Body of pancreas (tissue), 4 donors: ENCODE data around the gene BTNL8. TPM values are rescaled to one million over a fixed set of nuclear protein-coding genes. Genes with fewer than 3 reads are reported as not detected.

Experiments used
- ATAC-seq: fragments of 150-250 bp; one replicate; pipeline ENCODE4 v1.9.1; 2016
- DNase-seq, 4 donors: peaks; one replicate each; pipeline ENCODE4 v3.0.0-alpha.2; 2019
- H3K27ac ChIP-seq, 4 donors: fragments of 200-600 bp; sonication (generic); 1 replicate in 3 of 4; 2 replicates in 1 of 4; pipeline versions ENCODE4 v1.5.1 to v1.6.1; 2016 to 2019; ENCODE audit warnings: mild to moderate bottlenecking in 1 of 4, mixed read lengths in 1 of 4, moderate library complexity in 1 of 4
- H3K27me3 ChIP-seq, 2 donors: fragments of 200-600 bp; sonication (generic); one replicate each; pipeline ENCODE4 v1.6.0; 2016; ENCODE audit warnings: mild to moderate bottlenecking in 1 of 2
- H3K36me3 ChIP-seq, 2 donors: fragments of 200-600 bp; sonication (generic); replicated peaks in 1 of 2; 2 replicates each; pipeline ENCODE4 v1.5.1; 2016; ENCODE audit warnings: low read depth in 2 of 2; ENCODE audit not compliant: insufficient read depth in 1 of 2
- H3K4me1 ChIP-seq: fragments of 200-600 bp; sonication (generic); one replicate; pipeline ENCODE4 v1.6.0; 2016
- H3K4me3 ChIP-seq, 2 donors: fragments of 200-600 bp; sonication (generic); 1 replicate in 1 of 2; 2 replicates in 1 of 2; pipeline ENCODE4 v1.5.1; 2016 to 2019
- H3K9me3 ChIP-seq, 3 donors: fragments of 200-600 bp; sonication (generic); 1 replicate in 2 of 3; 2 replicates in 1 of 3; pipeline ENCODE4 v1.5.1; 2016
- POLR2A ChIP-seq, 3 donors: fragments of 450-650 bp; IDR thresholded peaks; one replicate each; pipeline ENCODE4 v1.6.1; 2016; ENCODE audit warnings: antibody characterized with exemption in 3 of 3, mild to moderate bottlenecking in 2 of 3
- WGBS, 2 donors: methylation state at CpG; one replicate each; pipeline ENCODE4 v1.1.5; 2017; 5-methylcytosine and 5-hydroxymethylcytosine counted together
- intact Hi-C: fragments of 100-400 bp; cut with DNase I; formaldehyde crosslinking; loops from one replicate; pipeline ENCODE4 v1.15.1; 2023
- total RNA-seq, 2 donors: library from RNA; depleted of rRNA; stranded (reverse); fragments of >200 nt; gene quantifications; one replicate each; pipeline ENCODE4 v1.1.0, GENCODE V29; 2016
- TF ChIP-seq, protein P1 (sequence below), 7 experiments: fragments of 450-650 bp in 4 of 7; fragments of 200-600 bp in 3 of 7; sonication (generic) in 3 of 7; IDR thresholded peaks; one replicate each; pipeline ENCODE4 v1.5.1; 2016 to 2019; ENCODE audit warnings: antibody characterized with exemption in 7 of 7

BTNL8 gene, protein sequence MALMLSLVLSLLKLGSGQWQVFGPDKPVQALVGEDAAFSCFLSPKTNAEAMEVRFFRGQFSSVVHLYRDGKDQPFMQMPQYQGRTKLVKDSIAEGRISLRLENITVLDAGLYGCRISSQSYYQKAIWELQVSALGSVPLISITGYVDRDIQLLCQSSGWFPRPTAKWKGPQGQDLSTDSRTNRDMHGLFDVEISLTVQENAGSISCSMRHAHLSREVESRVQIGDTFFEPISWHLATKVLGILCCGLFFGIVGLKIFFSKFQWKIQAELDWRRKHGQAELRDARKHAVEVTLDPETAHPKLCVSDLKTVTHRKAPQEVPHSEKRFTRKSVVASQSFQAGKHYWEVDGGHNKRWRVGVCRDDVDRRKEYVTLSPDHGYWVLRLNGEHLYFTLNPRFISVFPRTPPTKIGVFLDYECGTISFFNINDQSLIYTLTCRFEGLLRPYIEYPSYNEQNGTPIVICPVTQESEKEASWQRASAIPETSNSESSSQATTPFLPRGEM
- total RNA-seq: 1 to 10 TPM in 1 of 2 donors, not detected in 1; 1.0 TPM

DNA sequence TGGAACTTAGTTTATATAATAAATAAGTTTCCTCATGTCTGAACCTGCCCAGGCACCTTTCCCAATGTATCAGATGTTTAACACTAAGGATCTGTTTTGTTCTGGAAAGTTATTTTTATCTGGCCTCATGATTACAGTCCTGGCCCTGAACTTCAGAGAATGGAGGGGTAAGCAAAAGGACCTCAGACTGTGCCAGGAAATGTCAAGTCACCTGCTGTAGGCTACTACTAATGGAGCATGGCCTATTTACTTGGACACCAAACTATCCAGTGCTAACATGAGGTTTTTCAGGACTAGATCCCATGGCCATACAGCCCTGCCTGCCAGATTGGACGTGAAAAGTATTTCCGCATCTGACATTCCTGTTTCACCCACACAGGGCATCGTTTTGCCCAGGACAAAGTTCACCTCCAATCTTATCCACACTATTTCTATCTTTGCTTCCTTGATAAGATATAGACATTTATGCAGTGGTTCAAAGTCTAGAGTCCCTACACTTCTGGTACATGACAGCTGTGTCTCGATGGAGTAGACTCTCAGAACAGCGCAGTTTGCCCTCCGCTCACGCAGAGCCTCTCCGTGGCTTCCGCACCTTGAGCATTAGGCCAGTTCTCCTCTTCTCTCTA, at the start of gene BTNL8:
TSS of gene BTNL8 (plus strand) at position 539 of the 626 bp plus-strand sequence. CDS start 152 bp downstream, outside the sequence.
- Histone ChIP-seq H3K36me3 (no peaks in the 10 kb centered on the region), H3K4me1 (peaks cover 12% of the 10 kb centered on the region), H3K9me3 (no peaks in the 10 kb centered on the region), H3K27ac (peak within 1 kb of the TSS in 3 of 4 donors; percentile 17 to 35 (median 24)), H3K4me3 (no peak within 1 kb of the TSS), H3K27me3 (no peaks in the 10 kb centered on the region)
- no peak for TF ChIP-seq POLR2A (IDR thresholded peaks at IDR 0.05)
- TF ChIP-seq, protein P1, sequence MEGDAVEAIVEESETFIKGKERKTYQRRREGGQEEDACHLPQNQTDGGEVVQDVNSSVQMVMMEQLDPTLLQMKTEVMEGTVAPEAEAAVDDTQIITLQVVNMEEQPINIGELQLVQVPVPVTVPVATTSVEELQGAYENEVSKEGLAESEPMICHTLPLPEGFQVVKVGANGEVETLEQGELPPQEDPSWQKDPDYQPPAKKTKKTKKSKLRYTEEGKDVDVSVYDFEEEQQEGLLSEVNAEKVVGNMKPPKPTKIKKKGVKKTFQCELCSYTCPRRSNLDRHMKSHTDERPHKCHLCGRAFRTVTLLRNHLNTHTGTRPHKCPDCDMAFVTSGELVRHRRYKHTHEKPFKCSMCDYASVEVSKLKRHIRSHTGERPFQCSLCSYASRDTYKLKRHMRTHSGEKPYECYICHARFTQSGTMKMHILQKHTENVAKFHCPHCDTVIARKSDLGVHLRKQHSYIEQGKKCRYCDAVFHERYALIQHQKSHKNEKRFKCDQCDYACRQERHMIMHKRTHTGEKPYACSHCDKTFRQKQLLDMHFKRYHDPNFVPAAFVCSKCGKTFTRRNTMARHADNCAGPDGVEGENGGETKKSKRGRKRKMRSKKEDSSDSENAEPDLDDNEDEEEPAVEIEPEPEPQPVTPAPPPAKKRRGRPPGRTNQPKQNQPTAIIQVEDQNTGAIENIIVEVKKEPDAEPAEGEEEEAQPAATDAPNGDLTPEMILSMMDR (IDR thresholded peaks at IDR 0.05): no peak
- DNase-seq: peak; percentile 32 to 42 (median 35)
- peak; percentile 87 for ATAC-seq
- intact Hi-C loops: no loop called here
- 48 to 67% methylated on average over 9 of the region's 9 CpGs for WGBS, 2 donors

DNA sequence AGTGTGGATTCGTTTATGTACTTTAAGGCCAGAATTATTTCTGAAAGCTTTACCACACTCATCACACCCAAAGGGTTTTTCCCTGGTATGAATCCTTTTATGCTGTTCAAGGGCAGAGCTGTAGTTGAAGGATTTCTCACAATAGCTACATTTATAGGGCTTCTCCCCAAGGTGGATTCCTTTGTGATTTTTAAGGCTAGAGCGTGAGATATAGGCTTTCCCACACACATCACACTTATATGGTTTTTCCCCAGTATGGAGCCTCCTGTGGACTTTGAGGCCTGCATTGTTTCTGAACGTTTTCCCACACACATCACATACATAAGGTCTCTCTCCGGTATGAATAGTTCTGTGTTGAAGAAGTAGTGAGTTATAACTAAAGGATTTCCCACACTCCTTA, 49.1 kb upstream of the BTNL8 start:
- TF ChIP-seq, protein P1 (IDR thresholded peaks at IDR 0.05): no peak
- no peak for TF ChIP-seq POLR2A (IDR thresholded peaks at IDR 0.05)
- no peaks in the 10 kb centered on the region for H3K4me1 ChIP-seq

DNA sequence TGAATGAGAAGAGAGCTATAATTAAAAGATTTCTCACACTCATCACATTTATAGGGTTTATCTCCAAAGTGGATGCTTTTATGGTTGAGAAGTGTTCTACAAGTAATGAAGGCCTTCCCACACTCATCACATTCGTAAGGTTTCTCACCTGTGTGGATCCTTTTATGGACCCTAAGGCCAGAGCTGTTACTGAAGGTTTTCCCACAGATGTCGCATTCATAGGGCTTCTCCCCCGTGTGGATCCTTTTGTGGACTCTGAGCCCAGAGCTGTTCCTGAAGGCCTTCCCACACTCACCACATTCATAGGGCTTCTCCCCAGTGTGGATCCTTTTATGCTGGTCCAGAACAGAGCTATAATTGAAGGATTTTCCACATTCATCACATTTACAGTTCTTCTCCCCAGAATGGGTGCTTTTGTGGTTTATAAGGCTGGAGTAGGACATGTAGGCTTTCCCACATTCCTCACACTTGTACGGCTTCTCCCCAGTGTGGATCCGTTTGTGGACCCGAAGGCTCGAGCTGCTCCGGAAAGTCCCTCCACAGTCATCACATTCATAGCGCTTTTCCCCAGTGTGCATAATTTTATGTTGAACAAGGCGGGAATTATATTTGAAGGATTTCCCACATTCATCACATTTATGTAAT, 48.4 kb upstream of the BTNL8 start:
- Histone ChIP-seq H3K4me3 (no peak overlapping the region), H3K9me3 (no peaks in the 10 kb centered on the region), H3K27ac (no peak overlapping the region), H3K36me3 (peaks cover 0 to 21% of the 10 kb centered on the region in 2 donors), H3K27me3 (no peaks in the 10 kb centered on the region), H3K4me1 (no peaks in the 10 kb centered on the region)
- TF ChIP-seq POLR2A (IDR thresholded peaks at IDR 0.05): no peak
- TF ChIP-seq, protein P1 (IDR thresholded peaks at IDR 0.05): no peak
- WGBS, 2 donors: 96 to 97% methylated on average over 10 of the region's 10 CpGs
- intact Hi-C loops: no loop called here
- DNase-seq (no peak), ATAC-seq (no peak)

More for the DNA sequence above, 49.1 kb upstream of the BTNL8 start:
- no peak for ATAC-seq
- Histone ChIP-seq H3K4me3 (no peak overlapping the region), H3K27me3 (no peaks in the 10 kb centered on the region), H3K9me3 (no peaks in the 10 kb centered on the region), H3K27ac (no peak overlapping the region), H3K36me3 (peaks cover 0 to 21% of the 10 kb centered on the region in 2 donors)
- intact Hi-C loops: no loop called here
- no peak for DNase-seq
- WGBS, 2 donors: 81 to 83% methylated on average over 4 of the region's 4 CpGs

DNA sequence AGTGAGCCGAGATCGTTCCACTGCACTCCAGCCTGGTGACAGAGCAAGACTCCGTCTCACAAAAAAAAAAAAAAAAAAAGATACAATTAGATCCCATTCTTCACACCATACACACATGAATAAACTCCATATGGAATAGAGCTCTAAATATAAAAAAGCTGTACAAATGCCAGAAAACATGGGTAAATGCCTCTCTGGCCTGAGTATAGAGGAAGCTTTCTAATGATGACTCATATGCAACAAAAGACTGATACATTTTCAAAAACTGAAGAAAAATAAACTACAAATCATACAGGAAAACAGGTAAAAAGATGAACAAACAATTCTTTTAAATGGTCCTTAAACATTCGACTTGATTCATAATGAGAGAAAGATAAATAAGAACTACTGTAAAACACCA, 46.5 kb upstream of the BTNL8 start:
- DNase-seq: no peak
- no peaks in the 10 kb centered on the region for H3K27me3 ChIP-seq
- no peak overlapping the region for H3K4me3 ChIP-seq
- no peak overlapping the region for H3K27ac ChIP-seq
- TF ChIP-seq POLR2A (IDR thresholded peaks at IDR 0.05): no peak
- TF ChIP-seq, protein P1 (IDR thresholded peaks at IDR 0.05): no peak
- peaks cover 0 to 26% of the 10 kb centered on the region in 2 donors for H3K36me3 ChIP-seq
- WGBS, 2 donors: 76 to 77% methylated on average over 4 of the region's 4 CpGs
- ATAC-seq: no peak
- intact Hi-C loops: no loop called here
- no peaks in the 10 kb centered on the region for H3K4me1 ChIP-seq
- no peaks in the 10 kb centered on the region for H3K9me3 ChIP-seq
